ENCODE results near the gene BCAS2. TPM values are rescaled to one million over a fixed set of nuclear protein-coding genes. Genes with fewer than 3 reads are reported as not detected.

Gene BCAS2
- total and polyA plus RNA-seq, 2 experiments from 2014 or later, result 50.7 to 111 TPM

GRCh38 chr1:114531094-114531493 is 50.3 kb downstream of the BCAS2 start:
- H3K9me3 Mint-ChIP-seq, result no peaks in the 10 kb centered on the region
- no peaks in the 10 kb centered on the region for H3K4me1 Mint-ChIP-seq
- ATAC-seq (no peak), DNase-seq (ENCODE audit: low spot score) (no peak)
- no peaks in the 10 kb centered on the region for H3K9me2 ChIP-seq (ENCODE audit: insufficient read depth)
- H3K27me3 Mint-ChIP-seq (ENCODE audit: insufficient read depth, low read depth, poor library complexity), result no peaks in the 10 kb centered on the region
- no peak overlapping the region for H3K4me2 ChIP-seq
- no peaks in the 10 kb centered on the region for H3K79me2 ChIP-seq (replicated peaks; ENCODE audit: insufficient read depth)
- H3K36me3 Mint-ChIP-seq (ENCODE audit: low read depth), result no peaks in the 10 kb centered on the region
- H3K27ac ChIP-seq (ENCODE audit: low read depth), result no peak overlapping the region
- H3K4me3 ChIP-seq, result no peak overlapping the region
- H3K36me3 ChIP-seq (ENCODE audit: insufficient read depth), result no peaks in the 10 kb centered on the region
- H3F3A ChIP-seq (replicated peaks; ENCODE audit: low read depth), result no peaks in the 10 kb centered on the region
- H3K27me3 ChIP-seq (ENCODE audit: insufficient read depth), result no peaks in the 10 kb centered on the region
- H4K20me1 ChIP-seq (replicated peaks; ENCODE audit: insufficient read depth), result no peaks in the 10 kb centered on the region
- H3K4me1 ChIP-seq (ENCODE audit: insufficient read depth), result no peaks in the 10 kb centered on the region
- no peak overlapping the region for H3K4me3 Mint-ChIP-seq
- H2AFZ ChIP-seq, result 0 out of 2 replicates have a peak overlapping the region, but pooled peaks have one; percentile 0
- TF ChIP-seq POLR2AphosphoS5 (IDR thresholded peaks at IDR 0.05; ENCODE audit: low read depth), result no peak
- no peak for TF ChIP-seq CREB1 (CRISPR knock-in tag; IDR thresholded peaks at IDR 0.05; ENCODE audit: low read depth)
- no peak for TF ChIP-seq ZNF462 (CRISPR knock-in tag; IDR thresholded peaks at IDR 0.05)
- no peak for TF ChIP-seq STAT1 (IDR thresholded peaks at IDR 0.05; ENCODE audit: unreplicated experiment)
- TF ChIP-seq CTCF (conservative IDR thresholded peaks at IDR 0.05; ENCODE audit: low read depth in 2 of 2), result no peak
- no peak for TF ChIP-seq REST (IDR thresholded peaks at IDR 0.05; ENCODE audit: unreplicated experiment)
- no peak for TF ChIP-seq EZH2 (IDR thresholded peaks at IDR 0.05; ENCODE audit: low read depth, unreplicated experiment)
- TF ChIP-seq EZH2phosphoT487 (IDR thresholded peaks at IDR 0.05; ENCODE audit: unreplicated experiment), result no peak
- no peak for TF ChIP-seq JUNB (IDR thresholded peaks at IDR 0.05; ENCODE audit: unreplicated experiment)
- no peak for TF ChIP-seq ZNF331 (CRISPR knock-in tag; IDR thresholded peaks at IDR 0.05; ENCODE audit: low read depth)
- no peak for TF ChIP-seq NANOG (IDR thresholded peaks at IDR 0.05; ENCODE audit: borderline replicate concordance)
- no peak for TF ChIP-seq ZNF114 (CRISPR knock-in tag; IDR thresholded peaks at IDR 0.05)
- no peak for TF ChIP-seq ETS1 (IDR thresholded peaks at IDR 0.05)
- no peak overlapping the region for H3K27ac Mint-ChIP-seq

All from GM23338 (cell line).